OCI-LY7 (cell line): ENCODE measurements around the gene TMEM223. TPM values are rescaled to one million over a fixed set of nuclear protein-coding genes. Genes with fewer than 3 reads are reported as not detected.
A peak's percentile ranks its signal among the peaks of the same experiment; 100 is the strongest.
"Not testable (repeated sequence)": the region's sequence is repeated elsewhere in the genome, so short reads cannot be mapped to it uniquely, and the experiment has no call there.

Source experiments
- Bru-seq: library from RNA; stranded (reverse); fragments of 400-500 nt; gene quantifications from one replicate; lab custom pipeline; 2021; lab: Mats Ljungman, UMichigan
- BruChase-seq, 2 experiments: library from RNA; stranded (reverse); fragments of 400-500 nt; gene quantifications; one replicate each; lab custom pipeline; 2021; lab: Mats Ljungman, UMichigan
- BruUV-seq: library from RNA; stranded (reverse); fragments of 400-500 nt; replicated peaks from 2 replicates; lab custom pipeline; 2021; lab: Mats Ljungman, UMichigan
- CTCF ChIA-PET: fragments of 300-600 bp; sonication (Branson Sonifier 250); formaldehyde crosslinking; loops from one replicate; lab custom pipeline; 2022; ENCODE audit warnings: antibody characterized with exemption; ENCODE audit not compliant: unreplicated experiment; lab: Charles Lee
- POLR2A ChIA-PET: fragments of 300-600 bp; sonication (Branson Sonifier 250); formaldehyde crosslinking; loops from one replicate; lab custom pipeline; 2022; ENCODE audit warnings: antibody characterized with exemption; lab: Charles Lee
- DNase-seq: peaks from one replicate; pipeline ENCODE4 v3.0.0-alpha.2; 2015; ENCODE audit warnings: low spot score
- H2AFZ ChIP-seq: fragments of 200-600 bp; sonication (generic), shearing (Covaris generic); 2 replicates; pipeline ENCODE4 v1.6.1; 2014; ENCODE audit warnings: mild to moderate bottlenecking, antibody characterized with exemption, low read length, moderate library complexity
- H3K27ac ChIP-seq: fragments of 200-600 bp; sonication (generic); 2 replicates; pipeline ENCODE4 v1.5.1; 2014; ENCODE audit warnings: mixed run types, low read depth, mild to moderate bottlenecking, moderate library complexity, low read length, inconsistent platforms; ENCODE audit not compliant: poor library complexity, severe bottlenecking
- H3K36me3 ChIP-seq: fragments of 200-600 bp; sonication (generic); 2 replicates; pipeline ENCODE4 v1.6.1; 2014; ENCODE audit warnings: mild to moderate bottlenecking, antibody characterized with exemption, low read length, moderate library complexity, mixed read lengths; ENCODE audit not compliant: insufficient read depth
- H3K4me1 ChIP-seq: fragments of 200-600 bp; sonication (generic); 2 replicates; pipeline ENCODE4 v1.5.1; 2014; ENCODE audit warnings: mild to moderate bottlenecking, low read length; ENCODE audit not compliant: insufficient read depth, poor library complexity, severe bottlenecking
- H3K4me2 ChIP-seq: fragments of 200-600 bp; sonication (generic); 2 replicates; pipeline ENCODE4 v1.6.1; 2014; ENCODE audit warnings: mild to moderate bottlenecking, low read length
- H3K4me3 ChIP-seq: fragments of 200-600 bp; sonication (generic); 2 replicates; pipeline ENCODE4 v1.5.1; 2014; ENCODE audit warnings: mild to moderate bottlenecking, low read depth, low read length; ENCODE audit not compliant: poor library complexity, severe bottlenecking
- H3K79me2 ChIP-seq: fragments of 200-600 bp; sonication (generic); 2 replicates; pipeline ENCODE4 v1.6.1; 2016; ENCODE audit warnings: low read depth, mild to moderate bottlenecking, low read length, moderate library complexity, mixed read lengths; ENCODE audit not compliant: insufficient read depth
- H3K9me2 ChIP-seq: fragments of 200-600 bp; sonication (generic); 2 replicates; pipeline ENCODE4 v1.6.1; 2016; ENCODE audit warnings: mild to moderate bottlenecking, low read length, mixed read lengths; ENCODE audit not compliant: insufficient read depth
- H3K9me3 ChIP-seq: fragments of 200-600 bp; sonication (generic); 2 replicates; pipeline ENCODE4 v1.6.1; 2014; ENCODE audit warnings: mild to moderate bottlenecking, mixed run types, low read length, mixed read lengths
- H4K20me1 ChIP-seq: fragments of 200-600 bp; sonication (generic); 2 replicates; pipeline ENCODE4 v1.6.1; 2014; ENCODE audit warnings: mild to moderate bottlenecking, antibody characterized with exemption, low read length, moderate library complexity, mixed read lengths; ENCODE audit not compliant: insufficient read depth
- CTCF ChIP-seq: fragments of 200-600 bp; sonication (generic); conservative IDR thresholded peaks from 2 replicates; pipeline ENCODE4 v1.5.1; 2014; ENCODE audit warnings: mild to moderate bottlenecking, antibody characterized with exemption, low read length, moderate library complexity, mixed read lengths
- EZH2phosphoT487 ChIP-seq: fragments of 200-600 bp; sonication (generic); IDR thresholded peaks from 2 replicates; pipeline ENCODE4 v1.6.1; 2018; ENCODE audit warnings: low read depth, borderline replicate concordance, mild to moderate bottlenecking, mixed run types, antibody characterized with exemption, low read length, moderate library complexity, mixed read lengths
- intact Hi-C: fragments of 100-400 bp; cut with micrococcal nuclease; formaldehyde crosslinking; loops from one replicate; pipeline ENCODE4 v1.10.0; 2022; ENCODE audit not compliant: unreplicated experiment
- long read RNA-seq: library from polyadenylated mRNA; stranded (forward); transcript quantifications from one replicate; pipeline ENCODE4 v2.0.0, GENCODE V29; 2022
- total RNA-seq, 2 experiments: library from RNA; depleted of rRNA in 1 of 2; stranded (reverse); fragments of >200 nt in 1 of 2; shearing (Covaris generic) in 1 of 2; gene quantifications; 2 replicates each; pipeline ENCODE4 v1.2.3, GENCODE V29; 2014 to 2022

The TMEM223 gene, protein sequence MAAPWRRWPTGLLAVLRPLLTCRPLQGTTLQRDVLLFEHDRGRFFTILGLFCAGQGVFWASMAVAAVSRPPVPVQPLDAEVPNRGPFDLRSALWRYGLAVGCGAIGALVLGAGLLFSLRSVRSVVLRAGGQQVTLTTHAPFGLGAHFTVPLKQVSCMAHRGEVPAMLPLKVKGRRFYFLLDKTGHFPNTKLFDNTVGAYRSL
- 32.6 and 42.9 TPM in 2 replicates for total RNA-seq (2014; rRNA removed; shearing (Covaris generic))
- total RNA-seq (2022), result 15.8 and 24.4 TPM in 2 replicates
- Bru-seq, nascent RNA, result percentile 67 among the genes with signal in this experiment
- percentile 75 among the genes with signal in this experiment for BruChase-seq, experiment 1, labeled RNA remaining after a 6-hour chase
- percentile 82 among the genes with signal in this experiment for BruChase-seq, experiment 2, labeled RNA remaining after a 2-hour chase
- long read RNA-seq, transcript TMEM223-201 (2 exons, 1,288 nt), result major isoform, 27 of 33 reads
- long read RNA-seq, partial matches to known transcripts, result 0 of 33 reads
- long read RNA-seq, other reads (novel, unspliced or antisense), result 3 of 33 reads

- CTCF ChIA-PET, result interaction anchor here (1.0 kb wide), 1 partner anchor 38 kb away, joined by 3 read pairs; no protein-coding TSS in a partner anchor
These were observed at the start of gene TMEM223 for GRCh38 chr11:62791501-62792201. Gene TMEM223 (minus strand): TSS chr11:62792006. CDS start chr11:62791994, 12 bp downstream.

DNA sequence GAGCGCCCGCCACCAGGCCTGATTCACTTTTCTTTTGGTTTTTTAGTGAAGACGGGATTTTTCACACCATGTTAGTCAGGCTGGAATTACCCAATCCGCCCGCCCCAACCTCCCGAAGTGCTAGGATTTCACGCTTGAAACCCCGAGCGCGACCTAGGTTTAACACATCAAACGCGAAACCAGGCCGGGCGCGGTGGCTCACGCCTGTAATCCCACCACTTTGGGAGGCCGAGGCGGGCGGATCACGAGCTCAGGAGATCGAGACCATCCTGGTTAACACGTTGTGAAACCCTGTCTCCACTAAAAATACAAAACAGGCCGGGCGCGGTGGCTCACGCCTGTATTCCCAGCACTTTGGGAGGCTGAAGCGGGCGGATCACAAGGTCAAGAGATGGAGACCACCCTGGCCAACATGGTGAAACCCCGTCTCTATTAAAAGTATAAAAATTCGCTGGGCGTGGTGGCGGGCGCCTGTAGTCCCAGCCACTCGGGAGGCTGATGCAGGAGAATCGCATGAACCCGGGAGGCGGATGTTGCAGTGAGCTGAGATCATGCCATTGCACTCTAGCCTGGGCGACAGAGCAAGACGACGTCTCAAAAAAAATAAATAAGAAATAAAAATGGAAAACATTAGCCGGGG lies 49.0 kb upstream of the TMEM223 start:
- H4K20me1 ChIP-seq, CTCF ChIA-PET, H3K9me2 ChIP-seq, BruUV-seq, H3K9me3 ChIP-seq: not testable (repeated sequence)
- Histone ChIP-seq H3K36me3 (peaks cover 26% of the 10 kb centered on the region), H3K4me2 (peak overlapping the region; percentile 97), H3K4me1 (peaks cover 29% of the 10 kb centered on the region), H3K27ac (peak overlapping the region; percentile 90), H2AFZ (peak overlapping the region; percentile 78), H3K79me2 (peaks cover 33% of the 10 kb centered on the region), H3K4me3 (peak overlapping the region; percentile 94)
- POLR2A ChIA-PET, result interaction anchor here (0.6 to 3.0 kb wide), 21 partner anchors 9 to 249 kb away, joined by 3 to 70 read pairs (median 4); partner anchors contain the start of genes C11orf98, CSKMT, HNRNPUL2 and NXF1
- peak; percentile 71 for DNase-seq
- intact Hi-C loops, result loop anchor here (1.0 to 5.0 kb wide), 3 partner anchors 40 to 195 kb away; partner anchors contain the start of genes GANAB, HNRNPUL2, SLC3A2 and TTC9C

More at GRCh38 chr11:62791501-62792201, at the start of gene TMEM223:
- DNase-seq, result peak; percentile 87
- Histone ChIP-seq H2AFZ (peak within 1 kb of the TSS; percentile 53; the same call in 1 of the 2 replicates), H3K4me2 (peak within 1 kb of the TSS; percentile 91), H3K9me2 (no peaks in the 10 kb centered on the region), H3K9me3 (no peaks in the 10 kb centered on the region), H3K36me3 (peaks cover 75% of the 10 kb centered on the region), H3K27ac (peak within 1 kb of the TSS; percentile 50), H3K4me3 (peak within 1 kb of the TSS; percentile 78), H3K4me1 (peaks cover 34% of the 10 kb centered on the region), H3K79me2 (peaks cover 30% of the 10 kb centered on the region; the same call in 1 of the 2 replicates), H4K20me1 (no peaks in the 10 kb centered on the region)
- no TSS peak for BruUV-seq
- POLR2A ChIA-PET, result interaction anchor here (0.6 to 0.9 kb wide), 6 partner anchors 8 to 223 kb away, joined by 3 to 5 read pairs (median 4); no protein-coding TSS in a partner anchor
- intact Hi-C loops, result no loop called here
- TF ChIP-seq CTCF, result peak; percentile 35; the same call in 1 of the 2 replicates
- no peak for TF ChIP-seq EZH2phosphoT487
